ENCODE measurements around the gene ABLIM2. TPM values are rescaled to one million over a fixed set of nuclear protein-coding genes. Genes with fewer than 3 reads are reported as not detected.

Gene ABLIM2
- polyA plus RNA-seq, 2 of the 4 experiments (the other 2 are of a cell fraction), result 0.21 to 0.40 TPM

DNA sequence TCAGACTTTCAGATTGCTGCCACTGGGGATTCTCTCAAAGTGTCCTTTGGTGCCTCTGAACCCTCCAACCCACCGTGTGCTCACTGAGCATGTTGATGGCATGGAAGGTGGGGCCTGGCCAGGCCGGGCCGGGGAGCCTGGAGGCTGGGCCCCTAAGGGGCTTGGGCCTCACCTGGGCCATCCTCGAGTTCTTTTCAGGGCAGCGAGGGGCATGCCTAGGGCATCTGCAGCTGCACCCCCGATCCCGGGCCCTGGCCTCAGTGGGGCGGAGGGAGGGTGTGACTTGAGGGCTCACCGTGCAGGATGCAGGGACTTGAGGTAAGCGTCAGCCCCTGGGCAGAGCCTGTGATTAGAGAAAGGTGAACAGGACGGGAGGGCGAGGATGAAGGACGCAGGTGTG lies 38.9 kb upstream of the ABLIM2 start:
- DNase-seq (ENCODE audit: low read depth in 1 of 2, low spot score in 1 of 2), result no peak
- FAIRE-seq, result no peak
- H3K4me1 ChIP-seq, result peaks cover 33% of the 10 kb centered on the region
- ChIA-PET POLR2A (no interaction called here), CTCF (interaction anchor here (10.8 kb wide), 1 partner anchor 19 kb away, joined by 122 read pairs; no protein-coding TSS in a partner anchor)
- no peaks in the 10 kb centered on the region for H3K9me3 ChIP-seq
- H3K27ac ChIP-seq, result peak overlapping the region in 1 of 2 experiments; percentile 25; a peak in 1 of 6 replicates
- 94% methylated on average over 9 of the region's 13 CpGs for WGBS (ENCODE audit: missing lambda C conversion rate)
- no peak overlapping the region for H3K4me3 ChIP-seq
- H3K4me2 ChIP-seq, result no peak overlapping the region
- ATAC-seq, result no peak
- TF ChIP-seq PHF8 (IDR thresholded peaks at IDR 0.05; ENCODE audit: borderline replicate concordance, low read depth) (no peak), RAD21 (conservative IDR thresholded peaks at IDR 0.05 in 1 of 2, IDR thresholded peaks at IDR 0.05 in 1 of 2) (no peak), ESRRA (IDR thresholded peaks at IDR 0.05; ENCODE audit: borderline replicate concordance, low read length) (no peak), ZNF302 (CRISPR knock-in tag; IDR thresholded peaks at IDR 0.05) (no peak)

DNA sequence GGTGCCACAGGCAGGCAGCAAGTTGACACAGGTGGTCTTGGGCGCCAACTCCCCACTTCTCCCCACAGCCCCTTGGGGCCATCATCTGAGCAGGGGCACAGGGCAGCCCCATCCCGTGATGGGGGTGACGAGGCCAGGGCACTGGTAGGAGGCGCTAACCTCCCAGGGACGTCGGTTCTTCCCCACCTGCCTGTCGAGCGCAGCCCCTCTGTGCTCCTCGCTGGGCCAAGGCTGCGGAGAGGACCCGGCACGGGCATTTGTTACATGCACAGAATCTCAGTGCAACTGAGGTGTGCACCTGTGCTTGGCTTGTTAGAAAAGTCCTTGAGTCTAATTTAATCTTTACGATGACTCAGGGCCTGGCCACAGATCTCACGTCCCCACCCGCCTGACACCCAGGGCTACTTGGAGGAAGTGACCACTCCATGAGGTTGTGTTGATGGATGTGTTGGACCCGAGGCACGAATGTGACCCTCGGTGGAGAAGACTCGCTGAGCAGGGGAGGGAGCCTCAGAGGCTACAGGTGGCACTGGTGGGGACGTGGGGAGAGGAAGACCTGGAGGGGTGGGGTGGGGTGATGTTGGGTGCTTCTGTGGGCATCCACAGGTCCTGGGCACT lies 37.3 kb upstream of the ABLIM2 start:
- Histone ChIP-seq H3K4me1 (peaks cover 38% of the 10 kb centered on the region), H3K9me3 (no peaks in the 10 kb centered on the region), H3K27ac (no peak overlapping the region), H3K4me3 (no peak overlapping the region), H3K4me2 (no peak overlapping the region)
- FAIRE-seq (no peak), DNase-seq (ENCODE audit: low read depth in 1 of 2, low spot score in 1 of 2) (no peak), ATAC-seq (no peak)
- TF ChIP-seq POLR2A (IDR thresholded peaks at IDR 0.05; ENCODE audit: low read length) (no peak), ZNF302 (CRISPR knock-in tag; IDR thresholded peaks at IDR 0.05) (no peak), NFE2L2 (conservative IDR thresholded peaks at IDR 0.05; ENCODE audit: low read length) (no peak), MAFK (IDR thresholded peaks at IDR 0.05; ENCODE audit: partially characterized antibody) (no peak), MAZ (IDR thresholded peaks at IDR 0.05; ENCODE audit: borderline replicate concordance, low read depth, low read length) (no peak), ZFP36 (IDR thresholded peaks at IDR 0.05; ENCODE audit: borderline replicate concordance, partially characterized antibody) (no peak), ATOH8 (CRISPR knock-in tag; IDR thresholded peaks at IDR 0.05; ENCODE audit: low read depth) (no peak), HOXB13 (CRISPR knock-in tag; IDR thresholded peaks at IDR 0.05; ENCODE audit: low read depth) (no peak), JUN (IDR thresholded peaks at IDR 0.05) (no peak), MYC (IDR thresholded peaks at IDR 0.05; ENCODE audit: borderline replicate concordance, low read length) (no peak), HOXB5 (CRISPR knock-in tag; IDR thresholded peaks at IDR 0.05) (no peak), CHD2 (IDR thresholded peaks at IDR 0.05; ENCODE audit: low read length, partially characterized antibody) (no peak), RARB (CRISPR knock-in tag; IDR thresholded peaks at IDR 0.05) (no peak), EP300 (IDR thresholded peaks at IDR 0.05) (no peak), NPAS2 (CRISPR knock-in tag; IDR thresholded peaks at IDR 0.05; ENCODE audit: borderline replicate concordance) (no peak)
- TF ChIP-seq, protein P1, sequence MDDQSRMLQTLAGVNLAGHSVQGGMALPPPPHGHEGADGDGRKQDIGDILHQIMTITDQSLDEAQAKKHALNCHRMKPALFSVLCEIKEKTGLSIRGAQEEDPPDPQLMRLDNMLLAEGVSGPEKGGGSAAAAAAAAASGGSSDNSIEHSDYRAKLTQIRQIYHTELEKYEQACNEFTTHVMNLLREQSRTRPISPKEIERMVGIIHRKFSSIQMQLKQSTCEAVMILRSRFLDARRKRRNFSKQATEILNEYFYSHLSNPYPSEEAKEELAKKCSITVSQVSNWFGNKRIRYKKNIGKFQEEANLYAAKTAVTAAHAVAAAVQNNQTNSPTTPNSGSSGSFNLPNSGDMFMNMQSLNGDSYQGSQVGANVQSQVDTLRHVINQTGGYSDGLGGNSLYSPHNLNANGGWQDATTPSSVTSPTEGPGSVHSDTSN (IDR thresholded peaks at IDR 0.05), result no peak
- ChIA-PET CTCF (interaction anchor here (1.1 to 10.8 kb wide), 3 partner anchors 10 to 210 kb away, joined by 3 to 122 read pairs (median 5); no protein-coding TSS in a partner anchor), POLR2A (no interaction called here)
- WGBS (ENCODE audit: missing lambda C conversion rate), result 82% methylated on average over 13 of the region's 20 CpGs

DNA sequence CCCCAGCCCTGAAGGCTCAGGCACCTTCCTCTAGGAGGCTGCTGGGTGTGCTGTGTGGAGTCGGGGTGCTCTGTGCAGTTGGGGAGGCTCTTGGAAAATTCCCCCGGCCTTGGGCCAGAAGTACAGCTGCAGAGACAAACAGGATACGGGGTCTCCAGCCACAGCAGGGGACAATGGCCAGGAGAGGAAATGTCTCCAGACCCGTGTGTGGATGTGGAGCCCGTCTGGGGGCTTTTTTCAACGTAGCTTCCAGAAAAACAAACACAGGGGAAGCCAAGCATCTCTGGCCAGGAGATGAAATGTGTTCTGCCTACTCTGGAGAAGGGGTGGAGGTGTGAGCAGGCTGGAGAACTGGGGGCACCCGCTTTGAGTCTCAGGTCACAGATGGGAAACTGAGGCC lies 36.8 kb upstream of the ABLIM2 start:
- POLR2A ChIA-PET, result no interaction called here
- ATAC-seq (no peak), DNase-seq (ENCODE audit: low read depth in 1 of 2, low spot score in 1 of 2) (no peak), FAIRE-seq (no peak)
- Histone ChIP-seq H3K9me3 (no peaks in the 10 kb centered on the region), H3K4me2 (no peak overlapping the region), H3K4me3 (no peak overlapping the region), H3K4me1 (peaks cover 35% of the 10 kb centered on the region), H3K27ac (no peak overlapping the region)
- CTCF ChIA-PET, result interaction anchor here (1.1 to 10.8 kb wide), 3 partner anchors 9 to 211 kb away, joined by 3 to 122 read pairs (median 5); no protein-coding TSS in a partner anchor
- WGBS (ENCODE audit: missing lambda C conversion rate), result 78% methylated on average over 6 of the region's 7 CpGs
- TF ChIP-seq POLR2AphosphoS2 (conservative IDR thresholded peaks at IDR 0.05; ENCODE audit: low read length), result no peak
- TF ChIP-seq ZFP36 (IDR thresholded peaks at IDR 0.05; ENCODE audit: borderline replicate concordance, partially characterized antibody), result no peak
- no peak for TF ChIP-seq JUN (IDR thresholded peaks at IDR 0.05)
- no peak for TF ChIP-seq CBX2 (IDR thresholded peaks at IDR 0.05; ENCODE audit: borderline replicate concordance, low read depth)
- no peak for TF ChIP-seq ZC3H11A (IDR thresholded peaks at IDR 0.05)
- no peak for TF ChIP-seq HOXA7 (CRISPR knock-in tag; IDR thresholded peaks at IDR 0.05)
- TF ChIP-seq, protein P1 (IDR thresholded peaks at IDR 0.05), result no peak
- TF ChIP-seq NPAS2 (CRISPR knock-in tag; IDR thresholded peaks at IDR 0.05; ENCODE audit: borderline replicate concordance), result no peak
- TF ChIP-seq RAD21 (conservative IDR thresholded peaks at IDR 0.05 in 1 of 2, IDR thresholded peaks at IDR 0.05 in 1 of 2), result no peak
- no peak for TF ChIP-seq GATA3 (IDR thresholded peaks at IDR 0.05; ENCODE audit: borderline replicate concordance)
- TF ChIP-seq ZNF302 (CRISPR knock-in tag; IDR thresholded peaks at IDR 0.05), result no peak
- no peak for TF ChIP-seq HMGXB4 (CRISPR knock-in tag; IDR thresholded peaks at IDR 0.05; ENCODE audit: borderline replicate concordance)
- TF ChIP-seq FOXS1 (CRISPR knock-in tag; IDR thresholded peaks at IDR 0.05), result no peak
